Osteoblast (primary cell): Measurements from ENCODE around the gene RASGRF2. TPM values are rescaled to one million over a fixed set of nuclear protein-coding genes. Genes with fewer than 3 reads are reported as not detected.

Source experiments
- DNase-seq: peaks from one replicate; pipeline ENCODE4 v3.0.0; 2011; ENCODE audit warnings: low spot score, mixed read lengths; ENCODE audit not compliant: insufficient read length; ENCODE audit errors: missing footprints
- H2AFZ ChIP-seq: 2 replicates; pipeline ENCODE4 v1.6.0; 2011; ENCODE audit warnings: mild to moderate bottlenecking, low read length
- H3K27ac ChIP-seq: 2 replicates; pipeline ENCODE4 v1.5.1; 2011; ENCODE audit warnings: mild to moderate bottlenecking, low read depth, low read length, moderate library complexity
- H3K27me3 ChIP-seq: 2 replicates; pipeline ENCODE4 v1.6.0; 2012; ENCODE audit warnings: mild to moderate bottlenecking, control low read depth, inconsistent platforms, low read length, moderate library complexity; ENCODE audit not compliant: insufficient read depth
- H3K36me3 ChIP-seq: 2 replicates; pipeline ENCODE4 v1.5.1; 2011; ENCODE audit warnings: mild to moderate bottlenecking, low read length, control low read depth, moderate library complexity; ENCODE audit not compliant: insufficient read depth
- H3K4me1 ChIP-seq: 2 replicates; pipeline ENCODE4 v1.5.1; 2011; ENCODE audit warnings: mild to moderate bottlenecking, low read length, control low read depth, moderate library complexity; ENCODE audit not compliant: insufficient read depth
- H3K4me2 ChIP-seq: 2 replicates; pipeline ENCODE4 v1.6.0; 2011; ENCODE audit warnings: mild to moderate bottlenecking, low read length; ENCODE audit not compliant: insufficient read depth
- H3K4me3 ChIP-seq: fragments of 200-600 bp; sonication (generic); 3 replicates; pipeline ENCODE4 v1.5.1; 2012; ENCODE audit warnings: mild to moderate bottlenecking, low read length, inconsistent platforms; ENCODE audit not compliant: insufficient read depth
- H3K79me2 ChIP-seq: 2 replicates; pipeline ENCODE4 v1.6.0; 2012; ENCODE audit warnings: mild to moderate bottlenecking, low read length, control low read depth, inconsistent platforms; ENCODE audit not compliant: insufficient read depth
- H3K9me3 ChIP-seq: 2 replicates; pipeline ENCODE4 v1.5.1; 2011; ENCODE audit warnings: low read depth, low read length, control low read depth
- H4K20me1 ChIP-seq: 2 replicates; pipeline ENCODE4 v1.6.0; 2012; ENCODE audit warnings: mild to moderate bottlenecking, low read length, control low read depth; ENCODE audit not compliant: insufficient read depth
- total RNA-seq: library from RNA; depleted of rRNA; stranded (reverse); fragments of >200 nt; gene quantifications from 2 replicates; pipeline ENCODE4 v1.2.3, GENCODE V29; 2012
- TF ChIP-seq, protein P1 (sequence below): IDR thresholded peaks from 2 replicates; pipeline ENCODE4 v1.5.1; 2011; ENCODE audit warnings: mild to moderate bottlenecking, low read depth, low read length, moderate library complexity; ENCODE audit errors: extremely low read depth

Gene RASGRF2
- total RNA-seq, 1 donor: under 0.01 TPM

DNA sequence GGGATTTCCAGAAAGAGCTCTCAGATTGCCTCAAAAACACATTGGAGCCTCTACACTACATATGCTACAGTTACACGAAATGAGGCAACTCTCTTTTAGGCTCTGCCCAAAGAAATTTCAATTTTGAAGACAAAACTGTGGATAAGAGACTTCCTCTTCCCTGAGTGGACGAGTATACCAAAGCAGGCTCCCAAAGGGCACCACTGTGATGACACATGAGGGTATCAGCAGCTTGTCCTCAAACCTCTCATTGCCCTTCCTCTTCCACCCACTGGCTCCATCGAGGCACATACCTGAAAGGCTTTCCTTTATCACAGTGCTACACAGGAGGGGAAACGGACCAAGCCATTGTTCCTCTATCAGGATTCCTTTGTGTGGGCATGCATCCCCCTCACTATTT, 284.3 kb downstream of the RASGRF2 start:
- Histone ChIP-seq H3K27me3 (no peaks in the 10 kb centered on the region), H3K79me2 (no peaks in the 10 kb centered on the region), H2AFZ (no peak overlapping the region), H3K36me3 (no peaks in the 10 kb centered on the region), H3K9me3 (no peaks in the 10 kb centered on the region), H3K4me3 (no peak overlapping the region), H3K4me1 (peaks cover 7% of the 10 kb centered on the region), H3K27ac (no peak overlapping the region), H4K20me1 (no peaks in the 10 kb centered on the region), H3K4me2 (no peak overlapping the region)
- DNase-seq: no peak
- TF ChIP-seq, protein P1, sequence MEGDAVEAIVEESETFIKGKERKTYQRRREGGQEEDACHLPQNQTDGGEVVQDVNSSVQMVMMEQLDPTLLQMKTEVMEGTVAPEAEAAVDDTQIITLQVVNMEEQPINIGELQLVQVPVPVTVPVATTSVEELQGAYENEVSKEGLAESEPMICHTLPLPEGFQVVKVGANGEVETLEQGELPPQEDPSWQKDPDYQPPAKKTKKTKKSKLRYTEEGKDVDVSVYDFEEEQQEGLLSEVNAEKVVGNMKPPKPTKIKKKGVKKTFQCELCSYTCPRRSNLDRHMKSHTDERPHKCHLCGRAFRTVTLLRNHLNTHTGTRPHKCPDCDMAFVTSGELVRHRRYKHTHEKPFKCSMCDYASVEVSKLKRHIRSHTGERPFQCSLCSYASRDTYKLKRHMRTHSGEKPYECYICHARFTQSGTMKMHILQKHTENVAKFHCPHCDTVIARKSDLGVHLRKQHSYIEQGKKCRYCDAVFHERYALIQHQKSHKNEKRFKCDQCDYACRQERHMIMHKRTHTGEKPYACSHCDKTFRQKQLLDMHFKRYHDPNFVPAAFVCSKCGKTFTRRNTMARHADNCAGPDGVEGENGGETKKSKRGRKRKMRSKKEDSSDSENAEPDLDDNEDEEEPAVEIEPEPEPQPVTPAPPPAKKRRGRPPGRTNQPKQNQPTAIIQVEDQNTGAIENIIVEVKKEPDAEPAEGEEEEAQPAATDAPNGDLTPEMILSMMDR: no peak

DNA sequence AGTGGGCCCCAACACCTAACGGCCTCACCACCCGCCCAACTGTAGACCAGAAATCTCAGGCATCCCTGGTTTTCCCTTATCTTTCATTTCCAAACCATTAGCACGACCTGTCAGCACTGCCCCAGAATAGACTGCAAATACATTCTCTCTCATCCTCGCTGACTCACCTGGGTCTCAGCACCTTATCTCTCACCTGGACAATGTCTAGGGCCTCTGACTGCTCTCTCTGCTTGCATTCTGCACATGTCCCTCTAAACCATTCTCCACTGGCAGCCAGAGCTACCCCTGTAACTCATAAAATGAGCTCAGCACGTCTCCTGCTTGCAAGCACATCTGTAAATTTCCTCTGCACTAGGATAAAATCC, 285.7 kb downstream of the RASGRF2 start:
- Histone ChIP-seq H3K4me3 (no peak overlapping the region), H3K36me3 (no peaks in the 10 kb centered on the region), H3K4me2 (no peak overlapping the region), H3K9me3 (no peaks in the 10 kb centered on the region), H3K4me1 (peaks cover 7% of the 10 kb centered on the region), H3K79me2 (no peaks in the 10 kb centered on the region), H2AFZ (no peak overlapping the region), H3K27ac (no peak overlapping the region), H3K27me3 (no peaks in the 10 kb centered on the region), H4K20me1 (no peaks in the 10 kb centered on the region)
- DNase-seq: no peak
- TF ChIP-seq, protein P1: no peak

DNA sequence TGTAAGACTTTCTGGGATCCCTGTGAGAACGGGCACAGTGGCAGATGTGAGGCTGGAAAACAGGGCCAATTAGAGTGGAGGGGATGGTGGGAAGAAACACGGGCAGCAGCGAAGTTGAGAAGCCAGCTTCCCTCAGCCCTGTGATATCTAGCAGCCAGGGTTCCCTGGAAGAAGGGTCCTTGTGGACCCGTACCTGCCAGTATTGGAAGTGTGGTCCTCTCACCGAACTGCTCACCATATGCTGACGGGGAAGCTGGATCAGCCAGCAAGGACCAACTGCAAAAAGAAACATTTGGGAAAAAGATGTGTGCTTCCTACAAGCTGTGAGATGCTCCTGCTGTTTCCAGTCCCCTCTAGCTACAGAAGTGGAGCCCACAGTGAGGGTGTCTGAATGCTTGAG, 286.5 kb downstream of the RASGRF2 start:
- Histone ChIP-seq H3K4me3 (no peak overlapping the region), H3K79me2 (no peaks in the 10 kb centered on the region), H3K36me3 (no peaks in the 10 kb centered on the region), H3K4me1 (peaks cover 7% of the 10 kb centered on the region), H2AFZ (no peak overlapping the region), H3K27ac (no peak overlapping the region), H4K20me1 (no peaks in the 10 kb centered on the region), H3K4me2 (no peak overlapping the region), H3K27me3 (no peaks in the 10 kb centered on the region), H3K9me3 (no peaks in the 10 kb centered on the region)
- TF ChIP-seq, protein P1: no peak
- DNase-seq: no peak

DNA sequence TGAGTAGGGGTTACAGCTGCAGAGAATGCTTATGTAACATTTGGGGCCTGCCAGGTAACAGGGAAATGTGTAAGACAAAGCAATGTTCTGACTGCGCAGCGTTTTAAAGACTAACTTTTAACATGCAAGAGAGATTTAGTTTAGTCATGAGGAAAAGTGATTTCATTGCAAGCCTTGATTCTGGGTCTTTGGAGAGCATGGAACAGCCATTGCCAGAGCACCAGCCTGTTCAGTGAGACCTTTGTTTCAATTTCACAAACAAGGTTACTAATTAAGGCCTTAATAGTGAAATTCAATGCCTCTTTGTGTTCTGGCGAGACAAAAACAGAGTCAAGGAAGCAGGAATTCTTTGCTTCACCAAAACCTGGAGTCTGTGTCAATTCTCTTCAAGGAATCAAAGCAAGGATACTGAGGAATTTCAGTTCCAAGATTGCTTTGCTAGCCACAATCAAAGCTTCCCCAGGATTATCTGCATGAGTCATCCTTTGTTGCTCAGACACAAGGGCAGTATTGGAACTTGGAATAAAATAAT, 287.3 kb downstream of the RASGRF2 start:
- Histone ChIP-seq H3K9me3 (no peaks in the 10 kb centered on the region), H3K79me2 (no peaks in the 10 kb centered on the region), H4K20me1 (no peaks in the 10 kb centered on the region), H2AFZ (no peak overlapping the region), H3K27me3 (no peaks in the 10 kb centered on the region), H3K4me3 (no peak overlapping the region), H3K36me3 (no peaks in the 10 kb centered on the region), H3K4me1 (peaks cover 7% of the 10 kb centered on the region), H3K27ac (no peak overlapping the region), H3K4me2 (no peak overlapping the region)
- TF ChIP-seq, protein P1: no peak
- no peak for DNase-seq
